Transverse colon (tissue), 3 donors: ENCODE results near the gene MET.

ENCODE experiments used
- POLR2A ChIP-seq: fragments of 450-650 bp; IDR thresholded peaks from one replicate; pipeline ENCODE4 v1.6.1; 2016; ENCODE audit warnings: antibody characterized with exemption, mild to moderate bottlenecking, moderate library complexity
- TF ChIP-seq, protein P1 (sequence below), 5 experiments: fragments of 200-600 bp in 3 of 5; fragments of 450-650 bp in 2 of 5; sonication (generic) in 3 of 5; IDR thresholded peaks; 1 replicate in 2 of 5; 2 replicates in 3 of 5; pipeline ENCODE4 v1.5.1; 2016 to 2017; ENCODE audit warnings: antibody characterized with exemption in 5 of 5, inconsistent platforms in 3 of 5, mild to moderate bottlenecking in 2 of 5, moderate library complexity in 1 of 5

DNA sequence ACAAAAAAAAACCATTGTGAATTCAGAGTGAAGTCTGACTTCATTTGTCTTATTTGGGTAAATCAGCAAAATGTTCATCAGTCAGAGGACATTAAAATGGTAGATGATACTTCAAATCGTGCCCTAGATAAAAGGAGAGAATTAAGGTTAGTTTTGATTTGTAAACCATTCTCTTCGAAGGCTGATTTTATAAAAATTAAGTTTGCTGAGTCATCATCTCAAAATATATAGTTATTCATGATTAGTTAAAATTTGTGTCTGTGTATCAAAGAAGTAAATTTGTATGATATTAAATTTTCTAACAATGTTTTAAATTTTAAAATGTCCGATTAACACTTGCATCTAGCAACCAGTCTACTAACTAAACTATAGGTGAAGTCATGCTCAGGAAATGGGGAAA, 35.3 kb downstream of the MET start:
- TF ChIP-seq, protein P1, sequence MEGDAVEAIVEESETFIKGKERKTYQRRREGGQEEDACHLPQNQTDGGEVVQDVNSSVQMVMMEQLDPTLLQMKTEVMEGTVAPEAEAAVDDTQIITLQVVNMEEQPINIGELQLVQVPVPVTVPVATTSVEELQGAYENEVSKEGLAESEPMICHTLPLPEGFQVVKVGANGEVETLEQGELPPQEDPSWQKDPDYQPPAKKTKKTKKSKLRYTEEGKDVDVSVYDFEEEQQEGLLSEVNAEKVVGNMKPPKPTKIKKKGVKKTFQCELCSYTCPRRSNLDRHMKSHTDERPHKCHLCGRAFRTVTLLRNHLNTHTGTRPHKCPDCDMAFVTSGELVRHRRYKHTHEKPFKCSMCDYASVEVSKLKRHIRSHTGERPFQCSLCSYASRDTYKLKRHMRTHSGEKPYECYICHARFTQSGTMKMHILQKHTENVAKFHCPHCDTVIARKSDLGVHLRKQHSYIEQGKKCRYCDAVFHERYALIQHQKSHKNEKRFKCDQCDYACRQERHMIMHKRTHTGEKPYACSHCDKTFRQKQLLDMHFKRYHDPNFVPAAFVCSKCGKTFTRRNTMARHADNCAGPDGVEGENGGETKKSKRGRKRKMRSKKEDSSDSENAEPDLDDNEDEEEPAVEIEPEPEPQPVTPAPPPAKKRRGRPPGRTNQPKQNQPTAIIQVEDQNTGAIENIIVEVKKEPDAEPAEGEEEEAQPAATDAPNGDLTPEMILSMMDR (IDR thresholded peaks at IDR 0.05) = no peak
- no peak for TF ChIP-seq POLR2A
